A549 treated with AZD2906 at 1 μM for 4 hours (cell line): ENCODE measurements around the gene GKAP1. TPM values are rescaled to one million over a fixed set of nuclear protein-coding genes. Genes with fewer than 3 reads are reported as not detected.

Source experiments
- total RNA-seq: library from RNA; stranded (reverse); fragments of 200-300 nt; extraction: Qiagen RNA extraction; gene quantifications from 5 replicates; pipeline ENCODE4 v1.2.3, GENCODE V29; 2022

The GKAP1 gene
- total RNA-seq = 4.0 to 5.0 TPM (median 4.2 TPM) in 5 replicates

GRCh38 chr9:83817356-83818278, at the start of gene GKAP1:
GKAP1 (minus strand) TSS chr9:83817769; CDS start chr9:83806517, 11,252 bp downstream.

GRCh38 chr9:83707768-83708514, 109.6 kb downstream of the GKAP1 start, which contains the start of gene UBQLN1:
UBQLN1 (minus strand) TSS chr9:83707958; CDS start chr9:83707679, 279 bp downstream.

Other genes starting within 250 kb of the GKAP1 start
- 6.2 to 8.1 TPM (median 6.6 TPM) in 5 replicates for gene IDNK, start 194.6 kb downstream of the GKAP1 start, total RNA-seq
- gene UBQLN1, start 109.8 kb downstream of the GKAP1 start, total RNA-seq = 99.5 to 121 TPM (median 105 TPM) in 5 replicates
- gene KIF27, start 103.7 kb upstream of the GKAP1 start, total RNA-seq = 0.67 to 1.6 TPM (median 1.1 TPM) in 5 replicates
- 512 to 712 TPM (median 530 TPM) in 5 replicates for gene HNRNPK, start 162.4 kb upstream of the GKAP1 start, total RNA-seq
- 12.0 to 17.6 TPM (median 13.2 TPM) in 5 replicates for gene RMI1, start 163.0 kb upstream of the GKAP1 start, total RNA-seq